ENCODE measurements around the gene C1QTNF6. TPM values are rescaled to one million over a fixed set of nuclear protein-coding genes. Genes with fewer than 3 reads are reported as not detected.

C1QTNF6 gene
- polyA plus RNA-seq, 2 of the 4 experiments (the other 2 are of a cell fraction) = 18.6 to 24.5 TPM

- Histone ChIP-seq H3K4me2 (no peak overlapping the region), H3K9me3 (no peaks in the 10 kb centered on the region), H3K27ac (no peak overlapping the region; a peak in 1 of 6 replicates), H3K4me1 (no peaks in the 10 kb centered on the region), H3K4me3 (no peak overlapping the region)
- FAIRE-seq = no peak
- TF ChIP-seq CHD2 (IDR thresholded peaks at IDR 0.05; ENCODE audit: low read length, partially characterized antibody) (no peak), KDM5A (IDR thresholded peaks at IDR 0.05) (no peak), ZSCAN20 (CRISPR knock-in tag; IDR thresholded peaks at IDR 0.05) (no peak), RNF2 (IDR thresholded peaks at IDR 0.05; ENCODE audit: borderline replicate concordance, low read depth) (no peak), ESRRA (IDR thresholded peaks at IDR 0.05; ENCODE audit: borderline replicate concordance, low read length) (no peak), BHLHE40 (IDR thresholded peaks at IDR 0.05; ENCODE audit: low read depth, low read length) (no peak), ELK1 (IDR thresholded peaks at IDR 0.05; ENCODE audit: low read depth, low read length) (no peak), TP53 (CRISPR knock-in tag; IDR thresholded peaks at IDR 0.05) (no peak), TFCP2L1 (CRISPR knock-in tag; IDR thresholded peaks at IDR 0.05) (no peak), POLR2AphosphoS2 (conservative IDR thresholded peaks at IDR 0.05; ENCODE audit: low read length) (no peak), ATOH8 (CRISPR knock-in tag; IDR thresholded peaks at IDR 0.05; ENCODE audit: low read depth) (no peak)
- no peak for ATAC-seq
- POLR2A ChIA-PET = no interaction called here
- CTCF ChIA-PET = interaction anchor here (1.5 to 1.8 kb wide), 2 partner anchors 28 to 61 kb away, joined by 4 to 8 read pairs; no protein-coding TSS in a partner anchor
- WGBS (ENCODE audit: missing lambda C conversion rate) = 80% methylated on average over 15 of the region's 16 CpGs
- DNase-seq (ENCODE audit: low read depth in 1 of 2, low spot score in 1 of 2) = no peak
These were observed 49.0 kb downstream of the C1QTNF6 start for GRCh38 chr22:37138849-37139561.

GRCh38 chr22:37137903-37138665, 50.0 kb downstream of the C1QTNF6 start:
- POLR2A ChIA-PET = no interaction called here
- FAIRE-seq = no peak

More at GRCh38 chr22:37137903-37138665, 50.0 kb downstream of the C1QTNF6 start:
- Histone ChIP-seq H3K4me3 (no peak overlapping the region), H3K4me2 (no peak overlapping the region), H3K9me3 (no peaks in the 10 kb centered on the region), H3K4me1 (no peaks in the 10 kb centered on the region), H3K27ac (no peak overlapping the region)
- CTCF ChIA-PET = interaction anchor here (1.0 kb wide), 1 partner anchor 12 kb away, joined by 3 read pairs; no protein-coding TSS in a partner anchor
- ATAC-seq = no peak
- DNase-seq (ENCODE audit: low read depth in 1 of 2, low spot score in 1 of 2) = no peak
- WGBS (ENCODE audit: missing lambda C conversion rate) = 82% methylated on average over 6 of the region's 6 CpGs
- TF ChIP-seq SREBF2 (IDR thresholded peaks at IDR 0.05) = no peak
- no peak for TF ChIP-seq CBX8 (IDR thresholded peaks at IDR 0.05)
- no peak for TF ChIP-seq CTCF (IDR thresholded peaks at IDR 0.05)
- TF ChIP-seq HDAC2 (IDR thresholded peaks at IDR 0.05) = no peak
- no peak for TF ChIP-seq CHD4 (IDR thresholded peaks at IDR 0.05; ENCODE audit: borderline replicate concordance)
- no peak for TF ChIP-seq CEBPB (IDR thresholded peaks at IDR 0.05)
- no peak for TF ChIP-seq MYC (IDR thresholded peaks at IDR 0.05; ENCODE audit: borderline replicate concordance, low read length)
- TF ChIP-seq NR3C1 (IDR thresholded peaks at IDR 0.05) = no peak
- no peak for TF ChIP-seq ZC3H11A (IDR thresholded peaks at IDR 0.05)
- TF ChIP-seq RAD21 (conservative IDR thresholded peaks at IDR 0.05 in 1 of 2, IDR thresholded peaks at IDR 0.05 in 1 of 2) = no peak
- no peak for TF ChIP-seq RFX5 (IDR thresholded peaks at IDR 0.05)
- no peak for TF ChIP-seq MAZ (IDR thresholded peaks at IDR 0.05; ENCODE audit: borderline replicate concordance, low read depth, low read length)

All from A549 (cell line).